ENCODE results near the gene ALDH2.

DNA sequence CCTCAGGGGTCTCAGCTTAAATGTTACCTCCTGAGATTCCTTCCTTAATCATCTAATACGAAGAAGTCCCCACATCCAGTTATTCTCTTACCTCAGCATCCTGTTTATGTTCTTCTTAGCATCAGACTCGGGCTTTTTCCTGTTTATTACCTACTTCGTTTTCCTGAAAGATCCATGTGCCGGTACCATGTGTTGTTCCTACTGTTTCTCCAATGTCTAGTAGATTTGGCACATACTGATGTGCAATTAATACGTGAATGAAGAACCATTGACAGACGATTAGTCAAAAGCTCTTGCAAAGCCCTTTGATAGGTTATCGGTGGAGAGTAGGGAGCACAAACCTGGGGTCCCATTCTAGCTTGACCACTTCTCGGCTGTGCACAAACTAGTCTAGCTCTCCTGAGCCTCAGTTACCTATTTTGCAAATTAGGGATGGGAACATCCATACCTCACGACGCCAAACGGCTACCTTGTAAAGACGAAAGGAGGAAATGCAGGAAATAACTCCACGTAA is 74.6 kb downstream of the ALDH2 start:
- TF ChIP-seq GABPA (IDR thresholded peaks at IDR 0.05; ENCODE audit: low read depth) (no peak), SIN3A (IDR thresholded peaks at IDR 0.05; ENCODE audit: borderline replicate concordance, low read depth, low read length) (no peak), SMC3 (IDR thresholded peaks at IDR 0.05; ENCODE audit: low read depth, low read length) (no peak), MXI1 (IDR thresholded peaks at IDR 0.05; ENCODE audit: low read depth, low read length) (no peak), FOXM1 (IDR thresholded peaks at IDR 0.05; ENCODE audit: low read depth) (no peak)
- TF ChIP-seq, protein P1, sequence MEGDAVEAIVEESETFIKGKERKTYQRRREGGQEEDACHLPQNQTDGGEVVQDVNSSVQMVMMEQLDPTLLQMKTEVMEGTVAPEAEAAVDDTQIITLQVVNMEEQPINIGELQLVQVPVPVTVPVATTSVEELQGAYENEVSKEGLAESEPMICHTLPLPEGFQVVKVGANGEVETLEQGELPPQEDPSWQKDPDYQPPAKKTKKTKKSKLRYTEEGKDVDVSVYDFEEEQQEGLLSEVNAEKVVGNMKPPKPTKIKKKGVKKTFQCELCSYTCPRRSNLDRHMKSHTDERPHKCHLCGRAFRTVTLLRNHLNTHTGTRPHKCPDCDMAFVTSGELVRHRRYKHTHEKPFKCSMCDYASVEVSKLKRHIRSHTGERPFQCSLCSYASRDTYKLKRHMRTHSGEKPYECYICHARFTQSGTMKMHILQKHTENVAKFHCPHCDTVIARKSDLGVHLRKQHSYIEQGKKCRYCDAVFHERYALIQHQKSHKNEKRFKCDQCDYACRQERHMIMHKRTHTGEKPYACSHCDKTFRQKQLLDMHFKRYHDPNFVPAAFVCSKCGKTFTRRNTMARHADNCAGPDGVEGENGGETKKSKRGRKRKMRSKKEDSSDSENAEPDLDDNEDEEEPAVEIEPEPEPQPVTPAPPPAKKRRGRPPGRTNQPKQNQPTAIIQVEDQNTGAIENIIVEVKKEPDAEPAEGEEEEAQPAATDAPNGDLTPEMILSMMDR (IDR thresholded peaks at IDR 0.05), result no peak
- TF ChIP-seq, protein P2, sequence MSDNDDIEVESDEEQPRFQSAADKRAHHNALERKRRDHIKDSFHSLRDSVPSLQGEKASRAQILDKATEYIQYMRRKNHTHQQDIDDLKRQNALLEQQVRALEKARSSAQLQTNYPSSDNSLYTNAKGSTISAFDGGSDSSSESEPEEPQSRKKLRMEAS (IDR thresholded peaks at IDR 0.05; ENCODE audit: low read depth), result no peak
